HEK293 (cell line): ENCODE results near the gene PIK3C2G.
"Not testable (repeated sequence)": the region's sequence is repeated elsewhere in the genome, so short reads cannot be mapped to it uniquely, and the experiment has no call there.

Source experiments
- REST ChIP-seq: fragments of 450-650 bp; formaldehyde crosslinking; IDR thresholded peaks from 2 replicates; pipeline ENCODE4 v1.5.1; 2016; ENCODE audit warnings: missing biosample characterization, missing genetic modification characterization
- YY1 ChIP-seq: fragments of 450-650 bp; formaldehyde crosslinking; IDR thresholded peaks from 2 replicates; pipeline ENCODE4 v1.5.1; 2018; ENCODE audit warnings: missing biosample characterization, missing genetic modification characterization
- YY2 ChIP-seq: fragments of 450-650 bp; formaldehyde crosslinking; IDR thresholded peaks from 2 replicates; pipeline ENCODE4 v1.5.1; 2016; ENCODE audit warnings: missing biosample characterization, missing genetic modification characterization
- ZNF16 ChIP-seq: fragments of 450-650 bp; formaldehyde crosslinking; IDR thresholded peaks from 2 replicates; pipeline ENCODE4 v1.5.1; 2016; ENCODE audit warnings: low read depth, missing biosample characterization, missing genetic modification characterization
- ZNF292 ChIP-seq: fragments of 450-650 bp; formaldehyde crosslinking; IDR thresholded peaks from 2 replicates; pipeline ENCODE4 v1.5.1; 2016; ENCODE audit warnings: low read depth, missing biosample characterization, missing genetic modification characterization, borderline replicate concordance
- ZNF510 ChIP-seq: fragments of 450-650 bp; formaldehyde crosslinking; IDR thresholded peaks from 2 replicates; pipeline ENCODE4 v1.5.1; 2018; ENCODE audit warnings: mild to moderate bottlenecking, missing genetic modification characterization, missing biosample characterization; ENCODE audit not compliant: insufficient replicate concordance
- ZNF596 ChIP-seq: fragments of 450-650 bp; IDR thresholded peaks from 2 replicates; pipeline ENCODE4 v1.5.0; 2018; ENCODE audit warnings: missing biosample characterization, mild to moderate bottlenecking, missing genetic modification characterization, moderate library complexity
- TF ChIP-seq, protein P1 (sequence below): fragments of 450-650 bp; formaldehyde crosslinking; IDR thresholded peaks from 2 replicates; pipeline ENCODE4 v1.5.1; 2016; ENCODE audit warnings: missing biosample characterization, missing genetic modification characterization

DNA sequence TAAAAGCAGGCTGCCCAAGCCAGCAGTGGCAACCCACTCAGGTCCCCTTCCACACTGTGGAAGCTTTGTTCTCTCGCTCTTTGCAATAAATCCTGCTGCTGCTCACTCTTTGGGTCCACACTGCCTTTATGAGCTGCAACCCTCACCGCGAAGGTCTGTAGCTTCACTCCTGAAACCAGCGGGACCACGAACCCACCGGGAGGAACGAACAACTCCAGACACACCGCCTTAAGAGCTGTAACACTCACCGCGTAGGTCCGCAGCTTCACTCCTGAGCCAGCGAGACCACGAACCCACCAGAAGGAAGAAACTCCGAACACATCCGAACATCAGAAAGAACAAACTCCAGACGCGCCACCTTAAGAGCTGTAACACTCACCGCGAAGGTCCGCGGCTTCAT, 239.4 kb downstream of the PIK3C2G start:
- TF ChIP-seq, protein P1, sequence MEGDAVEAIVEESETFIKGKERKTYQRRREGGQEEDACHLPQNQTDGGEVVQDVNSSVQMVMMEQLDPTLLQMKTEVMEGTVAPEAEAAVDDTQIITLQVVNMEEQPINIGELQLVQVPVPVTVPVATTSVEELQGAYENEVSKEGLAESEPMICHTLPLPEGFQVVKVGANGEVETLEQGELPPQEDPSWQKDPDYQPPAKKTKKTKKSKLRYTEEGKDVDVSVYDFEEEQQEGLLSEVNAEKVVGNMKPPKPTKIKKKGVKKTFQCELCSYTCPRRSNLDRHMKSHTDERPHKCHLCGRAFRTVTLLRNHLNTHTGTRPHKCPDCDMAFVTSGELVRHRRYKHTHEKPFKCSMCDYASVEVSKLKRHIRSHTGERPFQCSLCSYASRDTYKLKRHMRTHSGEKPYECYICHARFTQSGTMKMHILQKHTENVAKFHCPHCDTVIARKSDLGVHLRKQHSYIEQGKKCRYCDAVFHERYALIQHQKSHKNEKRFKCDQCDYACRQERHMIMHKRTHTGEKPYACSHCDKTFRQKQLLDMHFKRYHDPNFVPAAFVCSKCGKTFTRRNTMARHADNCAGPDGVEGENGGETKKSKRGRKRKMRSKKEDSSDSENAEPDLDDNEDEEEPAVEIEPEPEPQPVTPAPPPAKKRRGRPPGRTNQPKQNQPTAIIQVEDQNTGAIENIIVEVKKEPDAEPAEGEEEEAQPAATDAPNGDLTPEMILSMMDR = not testable (repeated sequence)
- TF ChIP-seq ZNF596 (tag by site-specific recombination); ZNF510; ZNF16 (tag by site-specific recombination); YY1 (tag by site-specific recombination); YY2 (tag by site-specific recombination); REST; ZNF292 (tag by site-specific recombination): not testable (repeated sequence)
